HuH-7 (cell line): ENCODE data around the gene IL10RA.
"Not testable (repeated sequence)": the region's sequence is repeated elsewhere in the genome, so short reads cannot be mapped to it uniquely, and the experiment has no call there.

Source experiments
- DNase-seq: peaks from one replicate; pipeline ENCODE4 v3.0.0; 2011; ENCODE audit warnings: low spot score

Gene IL10RA

DNA sequence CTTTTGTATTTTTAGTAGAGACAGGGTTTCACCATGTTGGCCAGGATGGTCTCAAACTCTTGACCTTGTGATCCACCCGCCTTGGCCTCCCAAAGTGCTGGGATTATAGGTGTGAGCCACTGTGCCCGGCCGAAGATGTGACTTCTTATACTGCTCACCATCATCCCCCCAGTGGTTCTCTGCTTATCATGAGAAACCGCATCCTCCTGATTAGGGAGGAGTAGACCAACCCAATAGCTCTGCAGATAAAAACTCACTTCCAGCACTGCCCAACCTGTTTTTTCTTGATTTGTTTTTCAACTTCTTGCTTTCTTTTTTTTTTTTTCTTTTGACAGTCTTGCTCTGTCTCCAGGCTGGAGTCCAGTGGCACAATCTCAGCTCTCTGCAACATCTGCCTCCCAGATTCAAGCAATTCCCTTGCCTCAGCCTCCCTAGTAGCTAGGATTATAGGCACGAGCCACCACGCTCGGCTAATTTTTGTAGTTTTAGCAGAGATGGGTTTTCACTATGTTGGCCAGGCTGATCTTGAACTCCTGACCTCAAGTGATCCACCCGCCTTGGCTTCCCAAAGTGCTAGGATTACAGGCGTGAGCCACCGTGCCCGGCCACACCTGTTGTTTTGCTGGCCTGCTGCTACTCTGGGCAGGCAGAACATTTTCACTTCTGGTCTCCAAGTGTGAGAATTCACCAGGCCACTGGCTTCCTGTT lies 21.5 kb downstream of the IL10RA start:
- not testable (repeated sequence) for DNase-seq

DNA sequence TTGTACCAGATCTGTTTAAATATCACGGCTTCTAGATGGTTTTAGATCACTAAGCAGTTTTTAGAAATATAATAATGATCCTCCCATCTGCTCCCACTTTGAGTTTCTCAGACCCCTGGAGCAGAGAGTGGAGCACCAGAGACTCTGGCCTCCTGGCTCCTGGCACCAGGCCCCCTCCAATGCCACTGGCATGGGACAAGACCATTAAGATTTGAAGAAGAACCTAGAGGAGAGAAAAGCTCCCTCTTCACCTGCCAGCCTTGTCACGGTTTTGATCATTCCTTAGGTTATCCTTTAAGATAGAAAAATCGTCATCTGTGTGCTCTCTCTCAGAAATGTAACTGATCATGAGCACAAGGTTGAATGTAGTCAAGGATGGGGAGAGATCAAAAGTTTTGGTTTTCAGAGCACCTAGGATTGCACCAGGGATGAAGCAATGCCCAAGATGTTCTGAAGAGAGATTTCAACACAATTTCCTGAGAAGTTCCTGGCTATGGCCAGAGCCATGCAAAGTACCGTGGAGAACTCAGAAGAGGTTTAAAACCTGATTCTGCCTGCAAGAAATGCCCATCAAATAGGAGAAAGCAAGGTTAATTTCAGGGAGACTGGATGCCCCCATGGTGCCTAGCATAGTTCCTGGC lies 22.2 kb downstream of the IL10RA start:
- no peak for DNase-seq

- no peak for DNase-seq
Measured at GRCh38 chr11:118009864-118010737, 23.9 kb downstream of the IL10RA start.

DNA sequence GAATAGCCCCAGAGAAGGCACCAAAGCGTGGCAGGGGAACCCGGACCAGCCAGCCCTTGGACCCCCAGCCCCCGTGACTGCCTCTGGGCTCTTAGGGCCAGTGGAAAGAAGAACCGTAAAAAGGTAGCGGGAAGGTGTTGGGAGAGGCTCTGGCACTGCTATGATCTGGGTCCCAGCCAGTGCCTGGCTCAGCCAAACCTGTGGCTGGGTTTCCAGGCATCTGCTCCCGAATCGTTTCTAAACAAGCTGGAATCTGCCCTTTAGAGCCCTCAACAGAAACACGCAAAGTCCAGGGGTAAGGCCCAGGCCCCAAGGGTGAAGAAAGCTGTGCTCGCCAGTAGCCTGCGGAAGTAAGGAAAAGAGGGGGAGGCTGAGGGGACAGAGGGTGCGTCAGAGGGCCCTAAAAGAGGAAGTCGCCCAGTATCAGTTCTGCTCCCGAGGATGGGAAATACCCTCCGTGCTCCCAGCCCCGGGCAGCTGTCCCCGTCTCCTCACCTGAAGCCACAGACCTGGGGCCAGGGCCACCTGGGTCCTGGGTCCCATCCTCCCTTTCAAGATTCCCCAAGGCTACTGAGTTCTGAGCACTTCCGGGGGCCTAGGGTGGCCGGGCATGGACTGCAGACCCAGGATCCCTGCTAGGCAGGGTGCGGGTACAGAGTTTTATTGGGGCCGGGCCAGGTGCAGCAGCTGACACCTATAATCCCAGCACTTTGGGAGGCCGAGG lies 24.7 kb downstream of the IL10RA start:
- no peak for DNase-seq

- DNase-seq, result no peak
Measured at GRCh38 chr11:118012083-118012669, 26.0 kb downstream of the IL10RA start.

- DNase-seq, result no peak
Measured at GRCh38 chr11:118014022-118014421, 27.8 kb downstream of the IL10RA start.

DNA sequence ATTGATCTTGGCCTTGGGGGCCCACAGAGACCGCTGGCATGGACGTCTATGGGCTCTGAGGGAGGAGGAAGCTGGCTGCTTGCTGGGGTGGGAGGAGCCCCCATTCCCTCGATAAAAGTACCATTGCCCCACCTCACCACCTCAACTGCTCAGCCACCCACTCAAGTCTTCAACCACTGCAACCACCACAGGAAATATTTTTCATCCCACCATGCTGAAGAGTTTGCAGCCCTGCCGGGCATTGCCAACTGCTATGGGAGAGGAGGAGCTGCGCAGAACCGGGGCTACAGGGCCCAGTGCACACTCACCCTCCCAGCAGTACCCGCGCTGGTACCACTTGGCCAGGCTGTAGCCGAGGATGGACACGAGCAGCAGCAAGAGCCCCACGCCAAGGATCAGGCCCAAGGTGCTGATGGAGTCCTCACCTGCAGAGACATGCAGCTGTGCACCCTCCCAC lies 29.2 kb downstream of the IL10RA start:
- DNase-seq, result no peak

DNA sequence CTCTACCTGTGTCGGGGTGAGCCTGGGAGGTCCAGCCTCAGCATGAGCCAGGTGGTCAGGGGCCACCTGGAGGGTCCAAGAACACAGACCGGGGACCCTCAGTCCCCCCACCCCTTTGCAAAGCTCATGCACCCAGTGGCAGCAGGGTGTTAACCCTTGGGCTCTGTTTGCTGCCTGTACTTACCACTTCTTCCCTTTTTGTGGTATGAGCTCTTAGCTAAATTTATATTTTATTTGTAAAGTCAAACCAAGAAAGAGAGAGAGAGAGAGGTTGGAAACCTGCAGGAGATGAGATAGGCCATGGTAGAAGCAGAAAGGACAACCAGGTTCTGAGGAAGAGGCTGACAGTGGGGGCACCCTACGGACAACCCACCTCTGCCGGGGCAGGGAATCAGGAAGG lies 29.9 kb downstream of the IL10RA start:
- DNase-seq, result no peak

DNA sequence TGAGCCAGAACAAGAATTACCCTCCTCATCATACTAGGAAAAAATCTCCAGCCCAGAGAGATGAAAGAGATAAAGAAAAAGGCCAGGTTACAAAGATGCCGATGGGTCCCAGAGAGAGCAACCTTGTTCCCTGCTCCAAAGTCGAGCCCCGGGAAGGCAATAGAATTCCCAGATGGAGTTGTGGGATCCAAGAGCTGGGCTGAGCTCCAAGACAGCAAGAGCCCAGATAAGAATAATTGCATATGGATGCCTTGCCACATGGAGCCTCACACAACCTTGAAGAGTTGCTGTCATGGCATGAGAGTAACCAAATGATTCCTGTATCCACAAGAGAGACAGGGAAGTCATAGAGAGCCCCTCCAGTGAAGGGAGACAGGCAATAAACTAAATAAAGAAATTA lies 30.9 kb downstream of the IL10RA start:
- no peak for DNase-seq

- DNase-seq, result no peak
Measured at GRCh38 chr11:118017631-118018315, 31.6 kb downstream of the IL10RA start.

DNA sequence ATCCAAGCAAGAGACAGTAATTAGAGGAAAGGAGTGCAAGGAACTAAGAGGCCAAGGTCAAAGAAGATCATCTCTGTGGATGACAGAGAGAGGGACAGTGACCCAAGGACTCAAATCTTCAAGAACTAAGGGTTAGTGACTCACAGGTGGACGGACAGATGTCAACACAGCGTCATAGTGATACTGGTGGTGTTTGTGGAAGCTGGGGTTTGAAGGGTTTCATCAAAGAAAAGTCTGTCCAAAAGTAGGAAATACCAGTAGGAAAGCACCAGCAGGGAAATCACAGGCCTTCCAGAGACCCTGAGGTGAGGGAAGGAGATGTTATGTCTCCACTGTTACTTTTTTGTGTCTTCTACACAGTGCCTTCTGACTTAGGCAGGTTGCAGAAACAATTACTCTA lies 32.2 kb downstream of the IL10RA start:
- no peak for DNase-seq

GRCh38 chr11:118021146-118021545 lies 35.0 kb downstream of the IL10RA start:
- no peak for DNase-seq

DNA sequence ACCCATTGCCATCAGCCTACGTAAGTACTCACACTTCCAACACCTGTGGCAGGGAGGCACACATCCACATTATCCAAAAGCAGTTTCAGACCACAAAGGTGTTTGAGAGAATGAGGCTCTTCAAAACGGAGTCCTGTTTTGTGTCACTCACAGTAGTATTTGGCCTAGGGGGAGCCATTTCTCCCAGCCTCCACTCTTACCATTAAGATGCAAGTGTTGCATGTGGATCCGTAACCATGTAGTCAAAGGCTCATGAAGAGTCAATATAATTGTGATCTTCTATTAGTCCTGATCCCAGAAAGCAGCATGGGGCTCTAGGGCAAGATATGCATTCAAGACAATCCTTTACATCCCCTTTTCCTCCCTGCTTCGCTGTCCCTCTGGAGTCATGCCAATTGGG lies 41.5 kb downstream of the IL10RA start:
- no peak for DNase-seq

DNA sequence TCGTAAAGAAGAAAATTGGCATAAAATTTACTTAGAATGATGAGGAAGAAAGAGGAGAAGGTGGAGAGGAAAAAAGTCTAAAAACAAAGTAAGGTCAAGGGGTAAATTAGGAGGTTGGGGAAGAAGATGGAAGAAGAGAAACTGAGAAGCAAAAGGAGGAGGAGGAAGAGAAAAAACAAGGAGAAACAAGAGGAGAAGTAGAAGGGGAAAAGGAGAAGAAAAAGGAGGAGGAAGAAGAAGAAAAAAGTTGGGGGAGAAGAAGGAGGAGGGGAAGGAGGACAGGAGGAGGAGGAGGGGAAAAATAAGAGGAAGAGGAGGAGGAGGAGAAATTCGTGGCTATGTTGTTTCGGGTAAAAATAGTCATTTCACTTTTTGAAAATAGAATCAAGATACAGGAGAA lies 42.4 kb downstream of the IL10RA start:
- DNase-seq, result no peak

- DNase-seq, result no peak
Measured at GRCh38 chr11:118033443-118033842, 47.2 kb downstream of the IL10RA start.

GRCh38 chr11:118042141-118042540 lies 55.9 kb downstream of the IL10RA start:
- no peak for DNase-seq

GRCh38 chr11:118042796-118043195 lies 56.6 kb downstream of the IL10RA start:
- no peak for DNase-seq

- no peak for DNase-seq
Measured at GRCh38 chr11:118045191-118045590, 59.0 kb downstream of the IL10RA start.

GRCh38 chr11:118046051-118046963 lies 60.1 kb downstream of the IL10RA start:
- DNase-seq, result no peak
